GM10847 (cell line): ENCODE measurements around the gene RPS27L.
A peak's percentile ranks its signal among the peaks of the same experiment; 100 is the strongest.

ENCODE experiments used
- POLR2A ChIP-seq: IDR thresholded peaks from 2 replicates; pipeline ENCODE4 v1.6.1; 2011; ENCODE audit not compliant: insufficient read length; ENCODE audit errors: extremely low read depth

Gene RPS27L

DNA sequence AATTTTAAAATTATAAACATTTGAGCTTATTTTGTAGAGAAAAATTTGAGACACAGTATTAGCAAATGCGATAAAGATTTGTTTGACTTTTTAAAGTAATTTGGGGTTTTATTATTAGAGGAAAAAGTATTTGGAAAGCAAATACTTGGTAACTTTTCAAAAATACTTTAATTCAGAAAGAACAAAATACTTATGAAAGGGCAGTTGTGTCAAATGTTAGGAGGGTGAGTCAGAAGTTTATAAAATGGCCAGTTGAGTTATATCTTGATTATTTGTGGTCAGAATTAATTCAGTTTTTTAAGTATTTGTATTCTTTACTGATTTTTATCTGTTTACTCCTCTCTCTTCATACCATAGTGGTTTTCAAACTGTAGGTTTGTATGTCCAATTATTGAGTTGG is 23.5 kb downstream of the RPS27L start:
- no peak for TF ChIP-seq POLR2A

DNA sequence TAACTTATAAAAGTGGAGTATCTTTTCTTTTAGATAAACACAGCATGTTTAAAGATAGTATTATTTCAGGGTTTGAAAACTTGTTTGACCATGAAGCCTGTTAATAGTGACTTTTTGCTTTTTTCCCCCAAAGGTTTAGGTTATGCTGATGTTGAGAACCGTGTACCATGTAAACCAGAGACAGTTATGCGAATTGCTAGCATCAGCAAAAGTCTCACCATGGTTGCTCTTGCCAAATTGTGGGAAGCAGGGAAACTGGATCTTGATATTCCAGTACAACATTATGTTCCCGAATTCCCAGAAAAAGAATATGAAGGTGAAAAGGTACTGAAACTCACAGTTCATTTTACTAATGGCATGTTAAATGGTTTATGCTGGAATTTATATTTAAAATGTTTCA is 30.6 kb downstream of the RPS27L start:
- no peak for TF ChIP-seq POLR2A

DNA sequence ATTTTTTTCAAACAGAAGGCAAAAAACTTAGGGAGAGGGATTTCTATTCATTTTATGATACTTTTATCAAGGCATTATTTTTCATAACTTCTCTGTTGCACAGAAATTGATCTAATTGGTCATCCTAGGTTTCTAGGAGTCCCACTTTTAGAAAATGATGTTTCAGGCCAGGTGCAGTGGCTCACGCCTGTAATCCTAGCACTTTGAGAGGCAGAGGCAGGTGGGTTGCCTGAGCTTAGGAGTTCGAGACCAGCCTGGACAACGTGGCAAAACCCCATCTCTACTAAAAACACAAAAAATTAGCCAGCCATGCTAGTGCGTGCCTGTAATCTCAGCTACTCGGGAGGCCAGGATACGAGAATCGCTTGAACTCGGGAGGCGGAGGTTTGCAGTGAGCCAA is 32.8 kb downstream of the RPS27L start:
- no peak for TF ChIP-seq POLR2A

DNA sequence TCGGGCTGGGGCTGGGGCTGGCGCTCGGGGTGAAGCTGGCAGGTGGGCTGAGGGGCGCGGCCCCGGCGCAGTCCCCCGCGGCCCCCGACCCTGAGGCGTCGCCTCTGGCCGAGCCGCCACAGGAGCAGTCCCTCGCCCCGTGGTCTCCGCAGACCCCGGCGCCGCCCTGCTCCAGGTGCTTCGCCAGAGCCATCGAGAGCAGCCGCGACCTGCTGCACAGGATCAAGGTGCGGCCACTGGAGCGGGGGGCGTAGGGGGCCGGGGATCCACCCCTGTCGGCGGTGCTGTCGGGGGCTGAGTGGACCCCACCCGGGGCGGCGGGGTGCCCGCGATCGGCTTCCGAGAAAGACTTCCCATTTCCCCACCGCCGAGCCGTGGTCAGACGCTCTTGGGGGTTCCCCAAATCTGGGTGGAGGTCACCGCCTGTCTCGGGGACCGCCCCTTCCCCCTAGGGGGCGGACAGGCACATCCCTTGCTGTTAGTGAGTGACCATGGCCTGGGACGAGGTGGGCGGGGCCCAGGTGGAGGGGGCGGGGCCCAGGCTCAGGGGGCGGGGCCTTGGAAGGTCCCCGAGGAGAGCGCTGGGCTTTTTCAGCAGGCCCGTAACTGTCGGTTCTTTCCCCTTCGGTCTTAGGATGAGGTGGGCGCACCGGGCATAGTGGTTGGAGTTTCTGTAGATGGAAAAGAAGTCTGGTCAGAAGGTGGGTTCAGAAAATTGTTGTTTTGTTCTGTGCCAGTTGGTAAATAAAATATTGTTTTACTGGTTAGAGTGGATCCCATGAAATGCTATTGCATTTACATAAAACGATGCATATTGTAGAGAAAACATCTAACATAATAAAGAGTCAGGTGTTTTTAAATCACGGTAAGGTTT is 35.0 kb downstream of the RPS27L start:
- TF ChIP-seq POLR2A = peak; percentile 13

DNA sequence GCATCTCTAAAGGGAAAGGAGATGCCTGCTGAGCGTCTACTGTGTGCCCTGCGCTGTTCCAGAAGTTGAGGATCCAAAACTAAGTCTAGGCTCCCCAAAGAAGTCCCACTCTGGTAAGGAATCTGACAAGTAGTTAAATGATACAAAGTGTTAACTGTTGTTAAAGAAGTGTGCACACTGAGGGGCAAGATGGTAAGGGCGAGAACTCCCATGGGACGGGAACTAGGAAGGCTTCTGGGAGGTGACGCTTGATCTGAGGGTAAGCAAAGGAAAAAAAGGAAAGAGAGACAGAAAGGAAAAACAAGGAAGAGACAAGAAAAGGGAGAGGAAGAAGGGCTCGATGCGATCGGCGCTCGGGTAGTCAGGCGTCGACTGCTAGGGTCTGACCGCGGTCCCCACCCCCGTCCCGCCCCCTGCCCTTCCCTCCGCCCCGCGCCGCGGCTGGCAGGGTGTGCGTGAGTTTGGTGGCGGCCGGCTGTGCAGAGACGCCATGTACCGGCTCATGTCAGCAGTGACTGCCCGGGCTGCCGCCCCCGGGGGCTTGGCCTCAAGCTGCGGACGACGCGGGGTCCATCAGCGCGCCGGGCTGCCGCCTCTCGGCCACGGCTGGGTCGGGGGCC is 35.8 kb downstream of the RPS27L start, which contains the start of gene LACTB:
LACTB (plus strand) TSS at position 480 of the 620 bp plus-strand sequence; CDS start at position 491, 11 bp downstream.
- no peak for TF ChIP-seq POLR2A

DNA sequence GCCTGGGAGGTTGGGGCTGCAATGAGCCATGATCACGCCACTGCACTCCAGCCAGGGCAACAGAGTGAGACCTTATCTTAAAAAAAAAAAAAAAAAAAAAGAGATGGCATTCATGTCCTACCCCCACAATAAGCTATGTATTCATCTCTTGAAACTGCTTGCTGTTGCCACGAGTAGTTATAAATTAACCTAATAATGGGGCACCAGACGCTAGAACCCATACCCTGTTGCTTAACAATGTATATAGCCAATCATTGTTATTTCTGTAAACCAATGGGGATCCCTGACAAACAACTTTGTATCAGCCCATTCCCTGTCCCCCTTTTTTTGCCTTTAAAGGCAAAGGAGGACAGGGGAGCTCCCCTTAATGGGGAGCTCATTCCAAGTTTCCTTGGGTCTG is 38.4 kb downstream of the RPS27L start:
- no peak for TF ChIP-seq POLR2A

DNA sequence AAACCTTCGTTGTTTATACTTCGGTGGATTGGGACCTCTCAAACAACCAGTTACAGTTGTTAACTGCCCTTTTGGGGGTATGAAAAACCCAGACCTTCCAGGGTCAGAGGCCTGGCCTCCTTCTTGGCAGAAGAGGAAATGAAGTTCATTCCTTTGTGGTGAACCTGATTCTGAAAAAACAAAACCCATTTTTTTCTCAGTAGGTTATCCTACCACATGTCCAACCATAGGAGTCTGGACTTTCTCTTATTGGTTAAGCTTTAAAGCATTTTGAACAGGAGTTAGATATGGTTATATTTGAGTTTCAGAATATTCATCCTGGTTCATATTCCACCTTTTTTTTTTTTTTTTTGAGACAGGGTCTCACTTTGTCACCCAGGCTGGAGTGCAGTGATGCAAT is 42.8 kb downstream of the RPS27L start:
- no peak for TF ChIP-seq POLR2A

DNA sequence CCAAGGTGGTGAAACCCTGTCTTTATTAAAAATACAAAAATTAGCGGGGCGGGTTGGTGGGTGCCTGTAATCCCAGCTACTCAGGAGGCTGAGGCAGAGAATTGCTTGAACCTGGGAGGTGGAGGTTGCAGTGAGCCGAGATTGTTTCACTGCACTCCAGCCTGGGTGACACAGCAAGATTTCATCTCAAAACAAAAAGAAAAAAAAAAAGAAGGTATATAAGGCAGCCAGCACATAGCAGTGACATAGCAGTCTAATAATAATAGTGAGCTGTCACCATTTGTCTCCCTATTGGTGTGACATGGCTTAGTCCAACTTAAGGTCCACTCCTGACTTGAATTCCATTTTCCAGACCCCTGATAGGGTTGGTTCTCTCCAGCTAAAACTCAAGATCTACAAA is 44.4 kb downstream of the RPS27L start:
- no peak for TF ChIP-seq POLR2A

DNA sequence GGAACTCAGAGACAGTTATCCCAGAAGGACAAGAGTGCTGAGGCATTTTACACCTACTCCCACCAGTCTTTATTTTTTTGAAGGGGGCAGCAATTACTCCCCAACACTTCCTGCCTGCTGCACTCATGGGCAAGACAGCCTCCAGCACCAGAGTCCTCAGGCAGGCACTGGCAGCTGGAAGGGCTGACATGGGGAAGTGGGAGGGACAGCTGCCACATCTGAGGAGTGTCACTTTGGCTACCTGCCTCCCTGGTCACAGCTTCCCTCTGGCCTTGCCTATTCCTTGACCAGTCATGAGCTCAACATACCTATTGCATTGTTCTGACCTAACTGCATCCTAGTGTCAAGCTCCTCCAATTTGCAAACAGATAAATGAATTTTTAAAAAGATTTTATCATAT is 45.8 kb downstream of the RPS27L start:
- no peak for TF ChIP-seq POLR2A

DNA sequence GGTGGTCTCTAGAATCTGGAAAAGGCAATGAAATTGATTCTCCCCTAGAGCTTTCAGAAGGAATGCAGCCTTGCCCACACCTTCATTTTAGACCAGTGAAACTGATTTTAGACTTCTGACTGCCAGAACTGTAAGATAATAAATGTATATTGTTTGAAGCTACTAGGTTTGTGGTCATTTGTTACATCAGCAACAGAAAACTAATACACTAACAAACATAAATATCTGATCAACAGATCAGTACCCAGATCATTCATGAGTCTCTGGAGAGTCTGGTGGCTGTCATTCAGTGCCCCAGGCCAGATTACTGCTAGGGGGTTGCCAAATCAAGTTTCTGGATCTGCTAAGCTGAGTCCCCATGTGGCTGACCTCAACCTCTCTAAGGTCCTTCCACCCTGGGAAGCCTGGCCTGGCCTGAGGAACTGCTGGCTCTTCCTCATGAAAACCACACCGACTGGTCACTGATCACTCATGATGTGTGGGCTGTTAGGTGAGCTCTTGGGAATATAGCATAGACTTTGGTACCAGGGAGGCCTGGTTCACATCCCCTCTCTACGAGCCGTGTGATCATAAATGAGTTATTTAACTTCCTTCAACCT is 46.8 kb downstream of the RPS27L start:
- TF ChIP-seq POLR2A = no peak

DNA sequence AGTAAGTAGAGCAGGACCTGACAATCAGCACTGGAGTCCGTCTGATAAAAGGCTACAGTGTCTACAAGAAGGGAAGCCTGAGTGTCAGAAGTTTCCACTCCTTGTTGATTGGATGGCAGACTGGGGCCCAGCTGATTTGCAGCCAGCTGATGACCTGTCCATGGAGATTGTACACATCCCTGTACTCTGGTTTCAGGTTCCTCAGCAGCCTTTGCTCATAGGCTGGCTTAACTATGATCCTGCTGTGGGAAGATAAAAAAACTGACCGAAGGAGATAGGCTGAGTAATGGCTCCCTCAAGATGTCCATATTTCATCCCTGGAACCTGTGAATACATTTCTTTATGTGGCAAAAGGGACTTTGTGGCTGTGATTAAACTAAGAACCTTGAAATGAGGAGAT is 47.4 kb downstream of the RPS27L start:
- TF ChIP-seq POLR2A = no peak

DNA sequence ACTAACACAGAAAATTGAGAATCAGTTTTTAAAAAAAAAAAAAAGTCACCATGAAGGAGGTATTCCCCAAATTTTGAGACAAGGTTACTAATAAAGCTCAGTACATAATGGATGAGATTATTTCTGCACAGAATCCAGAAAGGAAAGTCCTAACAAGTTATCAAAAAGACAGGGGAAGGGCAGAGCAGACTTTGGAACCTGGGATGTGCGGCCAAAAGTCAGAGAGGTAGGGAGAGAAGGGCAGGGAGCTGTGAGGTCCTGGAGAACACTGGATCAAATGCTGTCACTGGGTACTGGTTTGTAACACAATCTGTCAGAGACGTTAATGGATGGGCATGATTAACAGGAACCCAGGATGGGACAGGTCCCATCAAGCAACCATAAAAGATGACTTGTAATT is 47.8 kb downstream of the RPS27L start:
- TF ChIP-seq POLR2A = no peak

DNA sequence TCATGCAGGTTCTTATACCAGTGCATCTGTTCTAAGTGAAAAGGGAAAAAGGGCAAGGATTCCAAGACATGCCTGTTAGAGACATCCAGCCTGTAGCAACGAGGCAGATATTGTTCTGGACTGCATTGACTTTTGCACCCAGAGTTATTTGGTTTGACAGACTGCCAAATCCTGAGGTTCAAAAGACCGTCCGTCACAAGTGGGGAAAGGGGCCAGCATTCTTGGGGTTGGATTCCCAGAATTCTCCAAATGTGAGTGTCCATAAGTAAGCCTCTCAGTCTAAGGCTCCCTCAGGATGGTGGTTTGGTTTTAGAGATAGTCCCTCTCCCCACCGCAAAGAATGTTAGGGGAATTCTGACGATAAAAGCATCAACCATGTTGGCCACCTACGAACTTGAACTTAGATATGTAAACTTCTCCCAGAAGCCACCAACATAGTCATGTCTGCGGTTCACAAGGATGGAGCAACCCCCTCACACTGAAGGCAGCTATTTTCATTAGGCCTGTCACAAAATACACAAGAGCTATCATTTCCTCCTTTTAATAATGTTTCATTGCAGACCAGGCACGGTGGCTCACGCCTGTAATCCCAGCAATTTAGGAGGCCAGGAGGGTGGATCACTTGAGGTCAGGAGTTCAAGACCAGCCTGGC is 49.3 kb downstream of the RPS27L start:
- TF ChIP-seq POLR2A = no peak

DNA sequence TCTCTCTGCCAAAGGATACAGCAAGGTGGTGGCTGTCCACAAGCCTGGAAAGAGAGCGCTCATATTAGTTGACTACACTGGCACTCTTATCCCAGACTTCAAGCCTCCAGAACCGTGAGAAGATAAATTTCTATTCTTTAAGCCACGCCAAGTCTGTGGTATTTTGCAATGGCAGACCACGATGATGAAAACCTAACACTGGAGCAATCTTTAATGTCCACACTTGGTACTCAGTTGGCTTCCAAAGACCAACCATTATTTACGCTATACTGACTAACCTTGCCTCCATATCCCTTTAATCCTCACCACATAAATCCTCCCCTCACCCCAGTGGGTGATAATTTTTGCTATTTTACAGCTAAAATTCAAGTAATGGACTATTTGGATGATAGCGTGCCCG is 52.5 kb downstream of the RPS27L start:
- TF ChIP-seq POLR2A = no peak

DNA sequence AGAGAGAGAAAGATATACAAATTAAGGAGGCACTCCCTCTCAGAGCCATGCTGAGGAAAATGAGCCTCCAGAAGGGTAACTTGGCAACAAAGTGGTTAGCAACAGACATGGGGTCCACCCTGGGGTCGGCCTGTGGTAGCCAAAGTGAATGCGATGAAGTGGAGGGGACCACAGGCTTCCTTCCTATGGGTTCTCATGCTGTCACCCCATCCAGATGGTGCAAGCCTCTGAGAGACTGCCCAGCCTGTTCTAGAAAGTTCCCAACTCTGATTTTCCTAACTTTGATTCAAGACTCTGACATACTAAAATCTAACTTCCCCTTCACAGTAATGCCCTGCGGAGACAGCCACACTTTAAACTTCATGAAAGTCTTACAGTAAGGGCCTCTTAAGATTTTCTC is 53.9 kb downstream of the RPS27L start:
- TF ChIP-seq POLR2A = no peak
